ENCODE measurements around the gene AMELY.
"Not testable (repeated sequence)": the region's sequence is repeated elsewhere in the genome, so short reads cannot be mapped to it uniquely, and the experiment has no call there.

Gene AMELY, protein sequence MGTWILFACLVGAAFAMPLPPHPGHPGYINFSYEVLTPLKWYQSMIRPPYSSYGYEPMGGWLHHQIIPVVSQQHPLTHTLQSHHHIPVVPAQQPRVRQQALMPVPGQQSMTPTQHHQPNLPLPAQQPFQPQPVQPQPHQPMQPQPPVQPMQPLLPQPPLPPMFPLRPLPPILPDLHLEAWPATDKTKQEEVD

DNA sequence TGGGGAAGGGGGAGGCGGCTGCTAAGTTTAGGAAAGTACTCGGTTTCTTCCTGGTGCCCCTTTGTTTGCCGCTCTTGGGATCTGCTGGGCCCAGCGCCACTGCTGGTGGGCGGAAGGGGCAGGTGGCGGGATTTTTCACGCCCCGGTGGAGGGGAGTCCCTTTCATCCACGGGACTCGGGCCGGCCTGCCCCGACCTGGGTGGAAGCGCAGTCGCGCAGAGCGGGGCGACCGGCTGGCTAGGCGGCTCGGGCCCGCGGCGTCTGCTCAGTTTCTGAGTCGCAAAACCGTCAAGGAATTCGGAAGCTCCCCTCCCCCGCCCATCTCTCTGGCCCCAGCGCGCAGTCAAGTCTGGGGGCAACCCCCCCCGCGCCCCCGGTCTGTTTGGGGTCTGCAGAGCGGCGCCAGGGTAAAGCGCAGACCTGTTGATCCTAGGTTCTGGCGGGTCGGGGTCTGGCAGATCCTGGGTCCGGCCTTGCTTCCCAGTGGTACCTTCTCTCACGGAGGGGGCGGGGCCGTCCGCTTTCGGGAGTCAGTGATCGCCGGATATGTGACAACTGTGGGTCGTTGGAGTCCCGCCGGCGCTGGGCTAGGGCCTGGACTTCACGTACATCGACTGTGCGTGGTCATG, at the start of gene AMELY:
AMELY (minus strand) TSS at position 500 of the 629 bp plus-strand sequence. CDS start 39,144 bp downstream, outside the sequence.
- no peak for DNase-seq

DNA sequence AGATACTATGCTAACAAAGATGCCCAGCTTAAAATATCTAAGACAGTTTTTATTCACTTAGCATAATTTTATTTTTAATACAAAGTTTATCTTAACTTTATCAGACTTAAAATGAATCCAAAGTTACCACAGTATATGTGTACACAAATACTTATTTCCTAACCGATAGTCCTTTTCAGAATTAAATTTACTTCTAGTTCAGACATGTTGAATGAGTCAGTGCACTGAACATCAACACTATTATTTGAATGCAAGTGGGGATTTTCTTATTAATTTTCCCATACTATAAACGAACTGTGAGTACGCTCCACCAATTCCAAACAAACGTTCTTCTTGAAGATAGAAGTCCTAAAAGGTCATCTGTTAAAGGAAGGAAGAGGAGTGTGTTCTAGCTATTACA, 38.4 kb upstream of the AMELY start:
- DNase-seq, result no peak

DNA sequence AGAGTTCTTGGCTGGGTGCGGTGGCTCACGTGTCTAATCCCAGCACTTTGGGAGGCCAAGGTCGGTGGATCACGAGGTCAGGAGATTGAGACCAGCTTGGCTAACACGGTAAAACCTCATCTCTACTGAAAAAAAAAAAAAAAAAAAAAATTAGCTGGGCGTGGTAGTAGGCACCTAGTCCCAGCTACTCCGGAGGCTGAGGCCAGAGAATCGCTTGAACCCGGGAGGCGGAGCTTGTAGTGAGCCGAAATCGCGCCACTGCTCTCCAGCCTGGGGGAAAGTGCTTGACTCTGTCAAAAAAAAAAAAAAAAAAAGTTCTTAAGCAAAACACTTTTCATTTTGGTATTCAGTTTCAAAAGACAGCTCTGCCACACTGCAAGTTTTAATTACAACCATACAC, 36.8 kb upstream of the AMELY start:
- no peak for DNase-seq

DNA sequence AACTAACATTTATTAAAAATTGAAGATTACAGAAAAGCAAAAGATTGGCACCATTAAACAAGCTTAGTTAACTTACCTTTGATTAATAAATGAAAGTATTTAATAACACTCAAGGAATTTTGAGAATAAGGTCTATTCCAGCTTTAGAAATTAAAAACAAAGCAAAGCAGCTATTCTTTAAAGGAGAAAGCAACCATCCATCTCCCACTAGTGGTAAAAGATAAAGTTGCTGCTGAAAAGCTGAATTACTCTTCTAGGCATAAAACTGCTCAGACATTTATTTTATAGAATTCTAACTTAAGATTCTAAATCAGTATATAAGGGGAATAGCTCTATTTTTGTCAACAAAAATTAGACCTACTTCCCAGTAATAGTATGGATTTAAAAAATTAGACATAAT, 36.1 kb upstream of the AMELY start:
- DNase-seq, result no peak

DNA sequence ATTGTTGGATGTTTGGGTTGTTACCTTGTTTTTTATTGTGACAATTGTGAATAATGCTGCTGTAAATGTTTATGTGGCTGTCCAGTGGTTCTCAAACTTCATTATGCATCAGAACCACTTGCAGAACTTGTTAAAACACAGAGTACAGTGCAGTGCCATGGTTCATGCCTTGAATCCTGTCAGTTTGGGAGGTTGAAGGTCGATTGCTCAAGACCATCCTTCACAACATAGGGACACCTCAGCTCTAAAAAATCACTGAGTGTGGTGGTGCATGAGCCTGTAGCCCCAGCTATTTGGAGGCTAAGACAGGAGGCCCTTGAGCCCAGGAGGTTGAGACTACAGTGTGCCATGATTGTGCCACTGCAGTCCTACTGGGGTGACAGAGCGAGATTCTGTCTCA, 23.9 kb upstream of the AMELY start:
- DNase-seq, result no peak

DNA sequence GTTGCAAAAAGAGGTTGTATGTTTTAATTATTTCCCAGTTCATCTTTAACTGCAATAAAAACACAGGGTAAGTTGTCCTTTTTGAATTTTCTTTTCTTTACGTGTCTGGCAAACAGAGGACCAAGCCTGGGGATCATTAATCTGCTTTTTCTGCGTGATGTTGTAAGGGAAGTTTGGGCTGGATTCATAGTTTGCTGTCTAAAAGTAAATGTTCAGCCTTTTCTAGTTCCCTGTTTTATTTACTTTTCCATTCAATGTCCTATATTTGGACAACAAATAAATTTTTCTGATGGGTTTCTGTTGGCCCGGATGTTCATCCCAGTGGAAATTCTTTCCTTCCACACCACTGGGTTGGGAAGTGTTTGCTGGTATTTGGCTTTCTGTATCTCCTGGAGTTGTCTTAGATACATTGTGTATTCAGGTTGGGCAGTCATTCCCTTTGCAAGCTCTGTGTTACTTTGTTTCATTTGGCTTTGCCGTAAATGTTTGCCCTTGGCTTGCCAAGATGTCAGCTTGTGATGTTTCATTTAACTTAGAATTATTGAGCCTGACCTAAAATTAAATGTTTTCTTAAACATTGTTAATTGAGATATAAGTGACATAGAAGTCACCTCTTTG, 20.3 kb upstream of the AMELY start:
- DNase-seq, result no peak

DNA sequence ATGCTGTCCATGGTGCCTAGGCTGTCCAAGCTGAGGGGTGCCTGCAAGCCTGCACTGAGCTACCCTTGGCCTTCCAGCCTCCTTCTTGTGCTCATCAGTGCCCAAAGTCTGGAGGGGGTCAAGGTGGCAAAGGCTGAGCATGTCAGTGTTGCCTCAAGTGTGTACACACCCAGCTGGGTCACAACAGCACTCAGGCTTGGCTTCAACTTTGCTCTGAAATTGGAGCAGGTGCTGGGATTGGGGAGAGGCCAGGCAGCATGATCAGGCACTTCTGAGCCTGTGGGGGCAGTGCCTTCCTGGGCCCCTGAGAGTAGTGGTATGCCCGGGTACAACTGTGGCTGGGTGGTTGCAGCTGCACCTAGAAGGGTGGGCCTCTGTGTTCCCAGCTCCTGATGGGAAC, 17.7 kb upstream of the AMELY start:
- no peak for DNase-seq

DNA sequence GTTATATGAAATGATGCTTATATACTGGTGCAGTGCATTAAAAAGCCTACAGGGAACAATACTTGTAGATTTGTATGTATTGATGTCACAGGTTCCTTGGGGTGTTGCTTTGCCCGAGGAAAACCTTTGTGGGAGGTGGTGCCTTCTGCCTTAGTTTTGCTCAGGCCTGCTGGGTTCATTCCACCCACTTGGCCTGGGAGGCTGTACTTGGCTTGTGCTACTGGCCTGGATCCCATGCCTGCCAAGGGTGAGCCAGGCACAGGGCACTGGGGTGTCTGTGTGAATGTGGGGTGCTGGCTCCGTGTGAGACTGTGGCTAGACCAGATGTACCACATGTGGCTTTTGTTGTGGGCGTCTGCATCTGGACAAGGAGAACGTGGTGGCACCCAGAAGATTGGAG, 16.7 kb upstream of the AMELY start:
- no peak for DNase-seq

DNA sequence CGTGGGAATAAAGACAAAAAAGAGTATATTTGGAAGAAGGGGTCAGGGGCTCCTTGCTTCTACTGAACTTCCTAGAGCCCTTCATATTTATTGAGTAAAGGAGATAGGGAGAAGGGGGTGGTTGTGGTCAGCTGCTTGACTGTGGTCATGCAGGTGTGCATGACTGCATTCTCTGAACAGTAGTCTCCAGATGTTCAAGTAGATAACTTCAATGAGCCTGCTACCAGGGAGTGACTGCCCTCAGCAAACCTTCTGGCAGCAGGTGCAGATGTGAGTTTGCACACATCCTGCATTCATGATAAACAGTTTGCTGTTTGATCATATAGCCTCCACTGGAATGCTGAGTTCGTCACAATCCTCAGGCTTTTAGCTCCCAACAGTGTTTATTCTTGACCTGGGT, 9.5 kb upstream of the AMELY start:
- DNase-seq, result no peak

DNA sequence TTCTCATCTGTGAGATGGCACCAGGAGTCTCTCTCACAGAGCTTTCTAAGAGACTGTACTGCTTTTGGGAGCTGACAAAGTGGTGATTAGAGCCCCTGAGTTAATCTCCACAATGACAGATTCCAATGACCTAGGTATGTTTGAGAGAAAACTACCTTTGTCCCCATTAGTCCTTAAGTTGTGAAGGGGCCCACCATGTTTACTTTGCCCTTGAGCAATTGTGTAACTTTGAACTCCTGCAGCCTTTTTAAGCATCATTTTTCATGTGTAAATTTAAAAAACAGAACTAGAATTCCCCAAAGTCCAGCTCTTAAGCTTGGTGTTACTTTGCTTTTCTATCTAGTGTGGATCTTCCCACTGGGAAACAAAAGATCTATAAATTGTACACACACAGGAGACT, 1.8 kb upstream of the AMELY start:
- DNase-seq, result no peak

DNA sequence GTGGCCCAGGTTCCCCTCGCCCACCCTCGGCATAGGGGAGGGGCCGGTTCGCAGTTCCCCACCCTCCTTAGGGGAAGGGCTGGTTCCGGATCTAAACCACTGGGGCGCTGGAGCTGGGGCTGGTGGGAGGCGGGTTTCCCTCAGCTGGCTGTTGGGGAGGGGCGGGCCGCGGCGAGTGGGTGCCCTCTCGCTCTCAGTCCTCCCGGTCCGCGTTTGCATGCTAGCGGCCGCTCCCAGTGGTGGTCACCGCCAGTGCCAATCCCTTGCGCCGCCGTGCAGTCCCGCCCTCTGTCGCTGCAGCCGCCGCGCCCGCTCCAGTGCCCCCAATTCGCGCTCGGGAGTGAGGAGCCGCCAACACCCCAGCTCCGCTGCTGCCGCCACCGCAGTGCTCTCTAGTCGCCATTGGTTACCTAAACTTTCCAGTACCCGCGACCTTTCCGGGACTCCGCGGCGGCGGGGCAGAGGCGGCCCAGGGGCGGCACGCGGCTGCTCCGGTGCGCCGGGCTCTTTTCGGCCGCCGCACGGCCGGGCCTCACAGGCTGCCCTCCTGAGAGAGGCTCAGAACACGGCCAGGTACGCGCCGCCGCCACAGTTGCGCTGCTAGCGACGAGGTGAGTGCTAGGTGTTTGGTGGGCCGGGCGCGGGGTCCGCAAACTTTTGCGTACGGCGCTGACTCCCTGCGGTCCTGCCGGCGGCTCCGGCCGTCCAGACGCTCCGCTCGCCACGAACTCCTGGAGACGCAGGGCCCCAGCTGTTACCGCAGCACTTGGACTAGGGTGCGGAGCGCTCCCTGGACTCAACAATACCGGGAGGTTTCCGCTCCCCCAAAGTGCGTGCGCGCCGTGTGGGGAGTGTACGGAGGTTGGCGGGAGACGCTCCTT, 940 bp downstream of the AMELY start, which contains the start of gene TBL1Y:
TBL1Y (plus strand) TSS at position 326 of the 881 bp plus-strand sequence. CDS start 114,388 bp downstream, outside the sequence.
- DNase-seq, result no peak

DNA sequence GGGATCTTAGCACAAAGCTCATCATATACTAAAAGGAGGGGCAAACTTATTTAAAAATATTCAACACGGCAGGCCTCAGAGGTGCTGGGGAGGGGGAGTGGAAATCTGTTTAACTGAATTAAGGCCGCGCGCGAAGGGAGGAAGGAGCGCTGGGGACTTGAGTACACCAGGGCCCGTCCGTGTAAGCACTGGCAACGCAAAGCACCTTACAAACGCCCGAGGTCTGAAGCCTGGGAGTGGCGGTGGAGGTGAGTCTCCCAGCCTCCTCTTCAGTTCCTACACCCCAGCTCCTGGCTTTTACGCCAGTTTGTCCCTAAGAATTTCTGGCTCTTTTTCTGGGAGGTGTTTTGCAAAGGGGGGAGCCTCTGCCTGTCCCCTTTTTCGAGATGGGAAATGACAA, 1.7 kb downstream of the AMELY start:
- no peak for DNase-seq

DNA sequence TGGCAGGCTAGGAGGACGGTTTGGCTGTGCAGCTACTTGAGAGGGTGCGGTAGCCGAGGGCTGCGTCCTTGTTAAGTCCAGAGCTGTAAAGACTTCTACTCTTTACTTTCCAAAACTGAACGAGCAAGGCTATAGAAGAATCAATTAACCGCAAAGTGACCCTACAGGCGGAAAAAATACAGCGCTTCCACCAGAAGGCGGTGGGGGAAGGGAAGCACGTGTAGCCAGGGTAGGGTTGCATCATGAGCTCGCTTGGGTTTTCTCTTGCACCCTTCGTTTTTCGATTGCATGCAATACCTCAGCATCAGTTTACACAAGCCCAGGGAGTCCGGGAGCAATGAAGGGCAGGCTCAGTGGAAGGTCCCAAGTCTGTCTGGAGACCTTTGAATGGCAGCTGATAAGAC, 2.4 kb downstream of the AMELY start:
- DNase-seq, result no peak

DNA sequence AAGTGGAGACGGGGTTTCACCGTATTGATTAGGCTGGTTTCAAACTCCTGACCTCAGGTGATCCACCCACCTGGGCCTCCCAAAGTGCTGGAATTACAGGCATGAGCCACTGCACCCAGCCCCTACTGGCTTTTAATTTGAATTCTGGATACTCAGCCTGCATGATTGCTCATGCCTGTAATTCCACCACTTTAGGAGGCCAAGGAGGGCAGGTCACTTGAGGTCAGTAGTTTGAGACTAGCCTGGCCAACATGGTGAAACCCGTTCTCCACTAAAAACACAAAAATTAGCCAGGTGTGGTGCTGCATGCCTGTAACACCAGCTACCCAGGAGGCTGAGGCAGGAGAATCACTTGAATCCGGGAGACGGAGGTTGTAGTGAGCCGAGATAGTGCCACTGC, 3.5 kb downstream of the AMELY start:
- not testable (repeated sequence) for DNase-seq

DNA sequence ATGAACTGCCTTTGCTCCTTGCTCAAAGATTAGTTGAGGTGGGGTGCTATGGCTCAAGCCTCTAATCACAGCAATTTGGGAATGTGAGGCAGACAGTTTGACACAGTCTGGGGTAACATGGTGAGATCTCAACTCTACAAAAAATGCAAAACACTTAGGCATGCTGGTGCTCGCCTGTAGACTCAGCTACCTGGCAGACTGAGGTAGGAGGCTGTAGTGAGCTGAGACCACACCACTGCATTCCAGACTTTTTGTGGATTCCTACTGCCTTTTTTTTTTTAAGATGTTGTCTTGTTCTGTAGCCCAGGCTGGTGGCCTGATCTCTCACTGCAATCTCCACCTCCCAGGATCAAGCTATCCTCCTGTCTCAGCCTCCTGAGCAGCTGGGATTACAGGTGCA, 4.0 kb downstream of the AMELY start:
- DNase-seq, result no peak

DNA sequence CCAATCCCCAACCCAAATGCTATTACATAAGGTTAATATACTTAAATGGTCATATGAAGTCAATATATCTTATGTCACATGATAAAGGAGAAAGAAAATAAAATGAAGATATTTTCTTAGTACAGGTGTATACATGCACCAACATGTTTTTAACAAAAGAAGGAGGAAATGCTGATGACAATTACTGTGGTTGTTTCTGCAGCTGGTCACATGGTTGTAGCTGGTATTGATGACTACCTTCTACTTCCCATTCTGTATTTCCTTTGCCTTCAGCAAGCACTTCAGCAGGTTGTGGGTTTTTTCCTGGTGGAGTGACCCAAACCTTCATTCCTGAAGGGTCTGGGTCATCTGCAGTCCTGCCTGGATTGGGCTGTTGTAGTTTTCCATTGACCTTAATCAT, 9.4 kb downstream of the AMELY start:
- not testable (repeated sequence) for DNase-seq

DNA sequence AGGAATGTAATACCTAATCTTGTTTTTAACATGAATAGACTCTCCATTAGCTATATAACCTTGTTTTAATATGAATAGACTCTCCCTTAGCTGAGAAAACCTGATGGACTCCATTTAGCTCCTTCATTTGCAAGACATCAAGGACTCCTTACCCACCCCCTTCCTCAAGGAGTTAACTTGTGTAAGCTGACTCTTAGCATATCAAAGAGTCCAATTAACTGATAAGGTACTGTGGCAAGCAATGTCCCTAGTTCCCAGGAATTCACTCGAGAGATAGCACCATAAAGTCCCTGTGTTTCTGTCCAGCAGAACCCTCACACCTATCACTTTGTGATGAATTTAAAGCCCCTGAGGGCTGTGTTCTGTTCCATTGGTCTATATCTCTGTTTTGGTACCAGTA, 16.3 kb downstream of the AMELY start:
- no peak for DNase-seq

DNA sequence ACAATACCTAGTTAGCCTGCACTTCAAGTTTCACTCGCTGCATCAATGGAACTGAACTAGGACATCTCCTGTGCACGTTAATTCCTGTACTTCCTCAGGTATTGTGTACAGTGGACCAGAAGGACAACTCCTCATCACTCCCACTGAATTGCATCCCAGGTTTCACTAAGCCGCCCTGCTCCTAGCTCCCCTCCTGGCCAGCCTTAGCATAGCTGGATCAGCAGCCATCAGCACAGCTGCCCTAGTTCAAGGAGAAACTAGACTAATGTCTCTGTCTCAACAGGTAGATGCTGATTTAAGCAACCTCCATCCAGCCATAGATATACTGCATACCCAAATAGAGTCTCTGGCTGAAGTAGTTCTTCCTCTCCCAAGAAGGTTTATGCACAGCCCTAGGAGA, 17.1 kb downstream of the AMELY start:
- DNase-seq, result no peak

DNA sequence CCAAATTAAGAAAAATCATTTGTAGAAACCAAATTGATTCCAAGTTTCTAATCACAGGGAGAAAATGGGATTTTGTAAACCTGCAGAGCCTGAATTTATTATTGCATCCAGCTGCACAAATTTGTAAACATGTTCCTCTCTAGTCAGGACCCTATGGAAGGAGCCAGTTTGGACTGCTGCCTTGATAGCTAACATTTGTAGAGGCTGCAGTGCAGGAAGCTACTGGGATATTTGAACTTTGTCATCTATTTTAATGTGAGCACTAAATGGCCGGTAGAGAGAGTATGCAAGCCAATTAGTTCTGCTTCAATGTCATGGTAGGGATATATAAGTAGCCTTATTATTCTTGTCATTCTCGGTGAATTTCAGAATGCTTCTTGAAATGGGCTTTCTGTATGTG, 62.2 kb downstream of the AMELY start:
- DNase-seq, result no peak

DNA sequence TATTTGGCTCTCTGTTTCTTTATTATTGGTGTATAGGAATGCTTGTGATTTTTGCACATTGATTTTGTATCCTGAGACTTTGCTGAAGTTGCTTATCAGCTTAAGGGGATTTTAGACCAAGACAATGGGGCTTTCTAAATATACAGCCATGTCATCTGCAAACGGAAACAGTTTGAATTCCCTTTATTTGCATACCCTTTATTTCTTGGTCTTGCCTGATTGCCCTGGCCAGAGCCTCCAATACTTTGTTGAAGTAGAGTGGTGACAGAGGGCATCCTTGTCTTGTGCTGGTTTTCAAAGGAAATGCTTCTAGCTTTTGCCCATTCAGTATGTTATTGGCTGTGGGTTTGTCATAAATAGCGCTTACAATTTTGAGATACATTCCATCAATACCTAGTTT, 68.9 kb downstream of the AMELY start:
- DNase-seq, result not testable (repeated sequence)
